GM21786 (cell line): ENCODE results near the gene N4BP3.
"Not testable (repeated sequence)": the region's sequence is repeated elsewhere in the genome, so short reads cannot be mapped to it uniquely, and the experiment has no call there.

Experiments
- ATAC-seq: cut with Tn5 transposase; IDR thresholded peaks from one replicate; pipeline ENCODE4 v1.9.1; 2021; ENCODE audit not compliant: unreplicated experiment

The N4BP3 gene

DNA sequence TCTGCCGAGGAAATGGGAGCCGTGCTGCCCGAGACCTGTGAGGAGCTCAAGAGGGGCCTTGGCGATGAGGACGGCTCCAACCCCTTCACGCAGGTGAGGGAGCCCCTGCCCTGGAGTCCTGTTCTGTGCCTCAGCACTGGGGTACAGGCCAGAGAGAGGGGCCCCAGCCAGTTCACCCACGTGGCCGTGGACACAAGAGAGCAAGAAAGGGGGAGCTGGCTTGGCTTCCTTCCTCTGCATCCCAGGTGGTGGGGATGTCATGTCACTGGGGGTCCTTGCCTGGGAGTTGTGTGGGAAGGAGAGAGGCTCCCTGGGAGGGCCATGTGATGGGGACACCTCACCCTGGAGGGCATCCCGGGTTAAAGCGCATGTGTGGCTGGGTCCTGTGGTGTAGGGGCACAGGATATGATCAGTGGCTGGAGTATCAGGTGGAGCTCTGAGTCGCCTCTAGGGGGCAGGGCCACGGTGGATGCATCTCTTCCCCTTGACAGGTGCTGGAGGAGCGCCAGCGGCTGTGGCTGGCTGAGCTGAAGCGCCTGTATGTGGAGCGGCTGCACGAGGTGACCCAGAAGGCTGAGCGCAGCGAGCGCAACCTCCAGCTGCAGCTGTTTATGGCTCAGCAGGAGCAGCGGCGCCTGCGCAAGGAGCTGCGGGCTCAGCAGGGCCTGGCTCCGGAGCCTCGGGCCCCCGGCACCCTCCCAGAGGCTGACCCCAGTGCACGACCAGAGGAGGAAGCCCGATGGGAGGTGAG lies 7.5 kb downstream of the N4BP3 start:
- ATAC-seq: peak; percentile 78

DNA sequence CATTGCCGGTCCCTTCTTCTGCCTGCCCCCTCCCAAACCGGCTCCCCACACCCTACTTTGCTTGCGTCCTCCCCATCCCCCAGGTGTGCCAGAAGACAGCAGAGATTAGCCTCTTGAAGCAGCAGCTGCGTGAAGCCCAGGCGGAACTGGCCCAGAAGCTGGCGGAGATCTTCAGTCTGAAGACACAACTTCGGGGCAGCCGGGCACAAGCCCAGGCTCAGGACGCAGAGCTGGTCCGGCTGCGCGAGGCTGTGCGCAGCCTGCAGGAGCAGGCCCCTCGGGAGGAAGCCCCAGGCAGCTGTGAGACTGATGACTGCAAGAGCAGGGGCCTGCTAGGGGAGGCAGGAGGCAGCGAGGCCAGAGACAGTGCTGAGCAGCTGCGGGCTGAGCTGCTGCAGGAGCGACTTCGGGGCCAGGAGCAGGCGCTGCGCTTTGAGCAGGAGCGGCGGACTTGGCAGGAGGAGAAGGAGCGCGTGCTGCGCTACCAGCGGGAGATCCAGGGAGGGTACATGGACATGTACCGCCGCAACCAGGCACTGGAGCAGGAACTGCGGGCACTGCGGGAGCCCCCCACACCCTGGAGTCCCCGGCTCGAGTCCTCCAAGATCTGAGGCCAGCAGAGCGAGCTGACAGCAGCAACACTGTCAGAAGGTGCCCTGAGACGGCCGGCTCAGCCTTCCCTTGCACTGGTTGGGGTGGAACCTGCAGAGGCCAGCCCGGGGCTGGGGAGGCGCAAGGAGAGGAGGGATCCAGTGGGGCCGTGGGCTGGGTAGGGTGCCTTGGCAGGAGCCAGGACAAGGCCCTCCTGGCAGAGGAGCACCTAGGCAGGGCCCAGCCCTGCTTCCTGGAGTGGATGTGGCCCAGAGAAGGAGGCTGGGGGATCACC lies 8.3 kb downstream of the N4BP3 start:
- no peak for ATAC-seq

DNA sequence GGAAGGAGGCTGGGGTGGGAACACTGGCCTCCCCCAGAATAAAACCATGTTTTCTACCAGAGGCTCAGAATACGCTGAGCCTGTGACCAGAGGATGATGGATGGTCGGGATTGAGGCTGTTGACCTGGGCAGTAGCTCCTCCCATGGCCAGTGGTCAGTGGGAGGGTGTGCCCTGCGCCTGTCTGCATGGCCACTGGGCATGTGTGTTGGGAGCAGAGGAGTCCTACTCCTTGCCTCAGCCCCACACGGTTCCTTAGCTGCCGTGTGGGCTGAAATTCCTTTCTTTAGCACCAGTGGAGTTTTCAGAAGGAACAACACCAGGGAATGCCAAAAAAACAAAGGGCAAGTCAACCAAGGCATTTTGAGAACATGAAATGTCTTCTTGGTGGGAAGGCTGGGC lies 9.0 kb downstream of the N4BP3 start:
- ATAC-seq: no peak

DNA sequence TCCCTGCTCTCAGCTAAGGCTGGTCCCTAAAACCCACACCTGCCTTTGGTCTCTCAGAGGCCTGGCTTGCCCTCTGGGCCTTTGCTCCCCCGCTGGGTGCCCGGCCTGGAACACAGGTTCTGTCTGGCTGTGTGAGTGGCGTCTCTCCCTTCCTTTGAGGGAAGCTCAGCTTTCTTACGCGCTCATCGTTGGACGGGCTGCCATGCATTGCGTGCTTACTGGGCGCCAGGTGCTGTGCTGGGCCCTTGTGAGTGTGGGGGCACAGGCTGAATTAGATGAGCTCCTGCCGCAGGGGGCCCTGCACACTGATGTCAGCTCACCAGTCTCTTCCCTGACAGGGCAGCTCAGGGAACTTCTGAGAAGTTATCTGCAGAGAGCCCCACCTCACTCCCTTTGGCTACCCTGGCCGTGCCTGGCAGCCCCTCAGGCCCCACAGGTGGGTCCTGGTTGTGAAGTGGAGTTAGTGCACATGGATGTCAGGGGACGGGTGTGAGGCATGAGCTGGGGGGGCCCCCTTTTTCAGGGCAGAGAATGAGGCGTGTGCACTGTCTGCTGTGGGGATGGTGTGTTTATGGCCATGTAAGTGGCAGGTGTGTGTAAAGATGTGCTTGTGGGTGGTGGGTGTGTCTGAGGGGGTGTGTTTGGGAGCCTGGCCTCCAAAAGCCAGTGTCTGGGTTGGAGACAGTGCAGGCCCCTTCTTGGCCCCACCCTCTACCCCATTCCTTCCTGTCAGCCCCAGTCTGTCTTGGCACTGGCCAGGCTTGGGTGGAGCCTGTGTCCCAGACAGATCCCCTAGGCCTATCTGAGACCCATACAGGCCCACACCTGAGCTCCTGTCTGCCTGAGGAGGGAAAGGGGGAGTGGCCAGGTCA lies 10.0 kb downstream of the N4BP3 start:
- ATAC-seq: no peak

DNA sequence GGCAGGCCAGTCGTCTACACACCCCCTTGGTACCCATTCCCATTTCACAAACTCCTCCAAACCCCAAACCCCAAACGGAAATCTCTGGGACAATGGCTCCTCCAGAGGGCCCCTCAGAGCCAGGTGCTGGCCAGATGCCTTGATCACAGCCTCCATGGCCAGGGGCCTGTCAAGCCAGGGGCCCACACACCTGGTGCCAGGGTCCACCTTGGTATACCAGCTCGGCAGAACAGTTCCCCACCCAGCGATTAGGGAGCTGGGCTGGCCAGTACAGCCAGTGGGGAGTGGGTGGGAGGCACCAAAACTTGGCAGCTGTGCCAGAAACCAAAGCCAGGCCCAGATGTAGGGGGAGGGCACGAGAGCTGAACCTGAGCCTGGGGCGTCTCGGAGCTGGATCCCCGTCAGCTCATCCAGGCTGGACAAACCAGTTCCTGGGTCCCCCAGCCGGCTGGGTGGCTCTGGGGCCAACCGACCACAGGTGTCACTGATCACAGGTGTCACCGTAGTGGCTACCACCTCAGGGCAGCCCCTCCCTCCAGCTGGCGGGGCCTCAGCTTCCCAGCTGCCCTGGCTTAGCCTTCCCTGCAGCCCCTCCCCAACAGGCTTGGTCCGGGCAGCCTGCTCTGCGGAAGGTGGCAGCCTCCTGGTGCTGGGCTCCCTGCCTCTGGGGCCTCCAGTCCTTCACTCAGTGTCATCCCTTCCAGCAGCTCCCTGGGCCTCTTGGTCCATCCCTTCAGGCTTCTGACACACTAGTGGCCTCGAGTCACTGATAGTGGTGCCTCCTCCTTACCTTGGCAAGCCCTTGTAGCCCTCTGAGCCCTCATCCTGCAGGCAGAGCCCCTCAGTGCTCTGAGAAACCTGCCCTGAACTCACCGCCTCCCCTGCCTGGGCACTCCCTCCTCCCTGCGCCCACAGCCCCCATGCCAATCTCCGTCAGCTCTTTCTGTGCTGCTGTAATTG lies 10.9 kb downstream of the N4BP3 start:
- ATAC-seq: no peak

DNA sequence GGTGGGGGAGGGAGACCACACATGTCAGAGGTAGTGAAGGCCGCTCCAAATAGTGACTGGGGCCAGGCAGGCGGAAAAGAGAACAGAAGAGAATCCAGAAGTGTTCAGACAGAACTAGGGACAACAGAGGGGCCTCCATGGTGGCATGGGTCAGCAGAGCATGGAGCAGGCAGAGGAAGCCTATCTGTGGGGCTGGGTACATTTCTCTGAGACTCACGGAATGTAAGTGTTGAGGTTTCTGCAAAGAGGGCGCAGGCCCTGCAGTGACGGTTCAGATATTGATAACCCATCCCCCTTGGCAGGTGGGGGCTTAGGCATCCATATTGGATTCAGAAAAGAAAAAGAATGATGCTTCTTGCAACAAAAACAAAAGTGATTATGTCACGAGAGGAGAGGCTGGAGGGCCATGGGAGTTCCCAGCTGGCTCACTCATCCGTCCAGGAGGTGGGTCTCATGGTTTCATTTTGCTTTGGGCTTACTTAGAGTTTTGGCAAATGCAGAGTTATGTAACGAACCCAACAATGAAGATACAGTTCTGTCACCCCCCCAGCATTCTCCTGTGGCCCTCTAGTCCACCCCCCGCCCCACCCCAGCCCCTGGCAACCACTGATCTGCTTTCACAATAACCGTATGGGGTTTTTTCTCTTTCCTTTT lies 12.0 kb downstream of the N4BP3 start:
- ATAC-seq: no peak

DNA sequence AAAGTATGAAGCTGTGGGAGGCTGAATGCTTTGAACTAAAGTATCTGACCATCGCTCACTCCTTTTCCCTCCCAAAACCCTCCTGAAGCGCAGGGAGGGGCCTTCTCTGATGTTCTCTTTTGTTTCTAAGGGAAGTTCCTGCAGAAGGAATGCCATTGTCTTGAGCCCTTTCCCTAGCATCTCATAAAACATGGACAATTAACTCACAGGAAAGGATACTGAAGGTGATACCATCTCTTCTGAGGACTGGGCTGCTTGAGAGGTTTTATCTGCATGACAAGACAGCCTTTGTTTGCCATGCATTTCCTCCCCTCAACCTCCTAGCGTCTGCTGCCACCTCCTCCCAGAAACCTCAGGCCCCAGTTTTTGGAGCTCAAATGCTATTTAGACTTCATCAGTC lies 13.2 kb downstream of the N4BP3 start:
- ATAC-seq: no peak

DNA sequence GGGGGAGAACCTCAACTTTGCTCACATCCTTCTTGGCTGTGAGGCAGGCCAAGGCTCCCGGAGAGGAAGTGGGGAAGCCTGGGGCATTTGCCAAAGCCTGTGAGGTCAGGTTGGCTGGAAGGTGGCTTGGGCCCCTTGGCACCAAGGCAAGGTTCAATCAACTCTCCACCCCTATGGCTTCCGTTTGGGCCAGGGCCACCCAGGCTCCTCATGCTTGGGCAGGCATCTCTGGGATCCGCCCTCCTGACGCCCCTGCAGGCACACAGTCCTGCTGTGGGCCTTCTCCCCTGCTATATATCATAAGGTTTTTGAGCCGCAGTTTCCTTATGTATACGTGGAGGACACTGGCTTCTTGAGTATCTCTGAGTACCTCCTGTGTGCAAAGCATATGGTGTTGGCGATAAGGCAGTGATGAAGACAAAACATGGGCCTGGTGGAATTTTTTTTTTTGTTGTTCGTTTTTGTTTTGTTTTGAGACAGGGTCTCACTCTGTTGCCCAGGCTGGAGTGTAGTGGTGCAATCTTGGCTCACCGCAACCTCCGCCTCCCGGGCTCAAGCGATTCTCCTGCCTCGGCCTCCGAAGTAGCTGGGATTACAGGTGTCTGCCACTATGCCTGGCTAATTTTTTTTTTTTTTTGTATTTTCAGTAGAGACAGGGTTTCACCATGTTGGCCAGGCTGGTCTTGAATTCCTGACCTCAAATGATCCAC lies 14.1 kb downstream of the N4BP3 start:
- not testable (repeated sequence) for ATAC-seq

DNA sequence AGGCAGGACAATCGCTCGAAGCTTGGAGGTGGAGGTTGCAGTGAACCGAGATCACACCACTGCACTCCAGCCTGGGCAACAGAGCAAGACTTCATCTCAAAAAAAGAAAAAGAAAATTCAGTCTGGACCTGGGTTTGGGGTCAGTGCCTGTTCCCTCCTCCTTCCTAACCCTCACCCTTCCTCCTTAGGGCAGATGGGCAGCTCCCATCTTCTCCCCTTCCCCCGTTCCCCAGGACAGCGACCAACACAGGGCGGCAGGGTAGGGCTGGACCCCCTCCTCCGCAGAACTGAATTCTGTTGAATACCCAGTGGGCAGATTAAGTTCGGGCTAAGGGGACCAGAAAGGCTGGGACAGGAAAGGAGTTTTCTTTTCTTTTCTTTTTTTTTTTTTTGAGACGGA lies 16.0 kb downstream of the N4BP3 start:
- no peak for ATAC-seq

DNA sequence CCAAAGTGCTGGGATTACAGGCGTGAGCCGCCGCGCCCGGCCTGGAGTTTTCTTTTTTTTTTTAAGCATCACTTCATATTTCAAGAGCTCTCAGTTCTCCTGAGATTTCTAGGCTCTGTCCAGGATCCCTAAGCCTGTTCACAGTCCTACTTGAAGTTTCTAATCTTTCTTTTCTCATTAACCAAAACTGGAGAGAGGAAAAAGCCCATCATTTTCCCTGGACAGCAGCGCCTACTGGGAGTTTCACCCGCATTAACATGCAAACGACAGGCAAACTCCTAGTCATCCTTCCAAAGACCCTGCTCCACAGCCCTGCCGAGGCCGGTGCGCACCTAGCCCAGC lies 16.9 kb downstream of the N4BP3 start:
- ATAC-seq: not testable (repeated sequence)

DNA sequence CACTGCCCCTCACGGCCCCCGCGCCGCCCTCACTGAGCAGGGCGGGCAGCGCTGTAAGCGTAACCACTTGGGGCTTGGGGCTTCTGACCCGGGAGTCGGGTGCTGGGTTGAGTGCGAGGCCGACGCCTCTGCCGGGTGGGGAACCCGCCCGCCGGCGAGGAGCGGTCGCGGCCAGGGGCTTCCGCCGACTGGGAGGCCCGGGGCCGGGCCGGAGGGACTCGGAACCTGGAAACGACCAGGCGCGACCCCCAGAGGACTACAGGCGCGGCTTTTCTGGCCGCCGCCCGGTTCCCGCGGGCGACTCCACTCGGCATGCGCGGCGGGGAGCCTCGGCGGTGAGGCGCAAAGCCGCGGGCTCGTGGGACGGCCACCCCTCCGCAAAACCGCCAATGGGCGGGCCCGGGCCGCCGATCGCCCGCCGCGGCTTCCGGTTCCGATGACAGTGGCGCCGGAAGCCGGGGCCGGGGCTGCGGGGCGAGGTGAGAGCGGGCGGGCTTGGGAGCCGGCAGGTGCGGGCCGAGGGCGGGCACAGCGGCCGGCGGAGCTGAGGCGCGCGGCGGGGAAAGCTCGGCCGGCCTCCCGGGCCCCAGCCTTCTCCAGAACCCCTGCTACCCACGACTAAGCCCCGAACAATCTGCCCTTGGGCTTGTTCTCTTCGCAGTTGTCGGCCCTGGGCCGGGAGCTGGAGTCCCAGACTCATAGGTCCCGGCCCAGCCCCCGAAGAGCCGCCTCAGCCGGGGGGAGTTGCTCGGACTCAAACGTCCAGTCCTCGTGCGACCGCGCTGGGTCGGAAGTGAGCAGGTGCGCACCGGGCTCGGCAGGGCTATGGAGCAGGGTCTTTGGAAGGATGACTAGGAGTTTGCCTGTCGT lies 17.5 kb downstream of the N4BP3 start, which contains the start of gene RMND5B:
RMND5B (plus strand) TSS at position 439 of the 870 bp plus-strand sequence. CDS start 7,106 bp downstream, outside the sequence.
- ATAC-seq: peak; percentile 75

DNA sequence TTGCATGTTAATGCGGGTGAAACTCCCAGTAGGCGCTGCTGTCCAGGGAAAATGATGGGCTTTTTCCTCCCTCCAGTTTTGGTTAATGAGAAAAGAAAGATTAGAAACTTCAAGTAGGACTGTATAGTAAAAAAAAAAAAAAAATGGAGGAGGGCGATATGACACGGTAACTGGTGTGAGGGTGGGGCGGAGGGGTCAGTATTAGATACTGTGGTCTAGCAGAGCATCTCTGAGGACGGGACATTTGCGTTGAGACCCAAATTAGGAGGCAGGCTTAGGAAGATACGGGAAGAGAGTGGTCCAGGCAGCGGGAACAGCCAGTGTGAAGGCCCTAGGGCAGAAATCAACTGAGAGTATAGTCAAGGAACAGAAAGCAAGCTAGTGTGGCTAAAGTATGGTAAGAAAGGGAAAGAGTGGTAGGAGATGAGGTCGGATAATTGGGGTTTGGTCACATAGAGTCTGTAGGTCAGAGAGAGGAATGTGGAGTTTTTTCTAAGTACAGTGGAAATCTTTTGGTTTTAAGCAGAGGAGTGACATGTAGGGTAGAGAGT lies 18.2 kb downstream of the N4BP3 start:
- no peak for ATAC-seq

DNA sequence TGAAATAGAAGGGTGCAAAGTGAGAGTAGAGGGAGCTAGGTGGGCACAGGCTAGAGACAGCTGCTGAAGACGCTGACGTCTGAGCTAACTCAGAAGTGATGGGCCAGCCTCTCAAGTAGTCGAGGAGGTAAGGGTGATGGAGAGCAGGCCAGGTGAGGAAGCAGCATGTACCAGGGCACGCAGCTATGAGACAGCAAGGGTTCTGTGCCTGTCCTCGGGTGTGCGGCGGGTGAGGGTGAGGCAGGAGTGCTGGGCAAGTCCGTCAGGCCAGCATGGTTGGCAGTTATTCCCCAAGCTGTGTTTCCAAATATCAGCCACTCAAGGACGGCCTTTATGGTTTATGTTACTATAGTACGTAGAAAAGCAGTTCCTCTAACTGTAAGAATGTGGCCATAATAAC lies 23.7 kb downstream of the N4BP3 start:
- no peak for ATAC-seq

DNA sequence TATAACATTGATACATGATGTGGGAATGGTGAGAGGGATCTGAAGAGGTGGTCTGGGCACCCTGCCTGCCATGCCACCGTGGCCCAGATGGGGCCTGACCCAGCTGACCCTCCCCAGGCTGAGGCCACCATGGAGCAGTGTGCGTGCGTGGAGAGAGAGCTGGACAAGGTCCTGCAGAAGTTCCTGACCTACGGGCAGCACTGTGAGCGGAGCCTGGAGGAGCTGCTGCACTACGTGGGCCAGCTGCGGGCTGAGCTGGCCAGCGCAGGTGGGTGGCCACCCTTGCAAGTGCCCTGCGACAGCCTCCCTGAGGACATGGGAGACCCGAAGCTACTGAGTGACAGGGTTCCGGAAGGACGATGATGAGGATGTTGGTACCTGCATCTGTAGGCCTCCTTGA lies 24.7 kb downstream of the N4BP3 start:
- no peak for ATAC-seq

DNA sequence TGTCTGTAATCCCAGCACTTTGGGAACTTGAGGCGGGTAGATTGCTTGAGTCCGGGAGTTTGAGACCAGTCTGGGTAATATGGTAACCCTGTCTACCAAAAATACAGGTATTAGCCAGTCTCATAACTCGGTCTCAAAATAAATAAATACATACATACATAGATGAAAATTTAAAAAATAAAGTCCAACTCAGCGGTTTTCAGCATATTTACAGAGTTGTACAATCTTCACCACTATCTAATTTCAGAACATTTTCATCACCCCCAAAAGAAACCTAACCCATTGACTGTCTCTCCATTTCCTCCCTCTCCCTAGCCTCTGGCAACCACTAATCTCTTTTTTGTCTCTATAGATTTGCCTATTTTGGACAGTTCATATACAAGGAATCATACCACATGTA lies 28.2 kb downstream of the N4BP3 start:
- no peak for ATAC-seq

DNA sequence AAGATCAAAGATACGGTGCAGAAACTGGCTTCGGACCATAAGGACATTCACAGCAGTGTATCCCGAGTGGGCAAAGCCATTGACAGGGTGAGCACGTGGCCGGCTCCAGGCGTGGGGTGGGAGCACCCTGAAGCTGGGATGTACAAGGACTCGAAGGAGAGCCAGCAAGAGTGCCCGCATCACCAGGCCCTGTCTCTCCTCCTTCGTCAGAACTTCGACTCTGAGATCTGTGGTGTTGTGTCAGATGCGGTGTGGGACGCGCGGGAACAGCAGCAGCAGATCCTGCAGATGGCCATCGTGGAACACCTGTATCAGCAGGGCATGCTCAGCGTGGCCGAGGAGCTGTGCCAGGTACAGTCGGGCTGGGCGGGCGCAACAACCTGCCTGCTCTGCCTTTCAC lies 29.3 kb downstream of the N4BP3 start:
- ATAC-seq: no peak

DNA sequence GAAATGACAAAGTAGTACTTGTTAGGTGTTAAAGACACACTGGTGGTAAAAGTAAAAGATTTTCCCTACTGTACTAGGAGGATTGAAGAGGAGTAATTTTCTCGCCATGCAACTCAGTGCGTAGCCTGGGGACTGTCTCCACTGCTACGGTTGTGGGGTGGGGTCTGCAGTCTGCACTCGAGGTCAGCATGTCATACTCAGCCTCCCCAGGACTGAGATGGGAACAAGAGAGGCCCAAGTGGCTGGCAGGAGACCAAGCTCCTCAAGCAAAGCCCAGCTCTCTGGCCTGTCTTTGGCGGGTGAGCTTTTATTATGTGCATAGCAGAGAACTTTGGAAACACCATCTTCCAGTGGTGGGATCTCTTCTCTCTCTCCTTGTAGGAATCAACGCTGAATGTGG lies 29.9 kb downstream of the N4BP3 start:
- ATAC-seq: no peak

DNA sequence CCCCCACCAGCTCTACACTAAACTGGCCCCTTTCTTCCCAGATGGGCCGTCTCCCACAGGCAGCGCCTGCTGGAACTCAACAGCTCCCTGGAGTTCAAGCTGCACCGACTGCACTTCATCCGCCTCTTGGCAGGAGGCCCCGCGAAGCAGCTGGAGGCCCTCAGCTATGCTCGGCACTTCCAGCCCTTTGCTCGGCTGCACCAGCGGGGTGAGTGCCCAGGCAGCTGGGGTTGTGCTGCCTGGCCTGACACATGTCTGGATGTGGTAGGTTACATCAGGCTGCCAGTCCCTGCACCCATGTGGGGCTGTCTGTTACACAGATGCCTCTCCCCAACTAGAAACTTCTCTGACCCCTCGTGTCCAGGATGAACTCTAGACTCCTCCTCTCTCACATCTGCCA lies 30.6 kb downstream of the N4BP3 start:
- no peak for ATAC-seq
